GM12865 (cell line): ENCODE data around the gene SLC25A44.

ENCODE experiments used
- DNase-seq: peaks from one replicate; pipeline ENCODE4 v3.0.0; 2010; ENCODE audit warnings: low read depth
- H3K4me3 ChIP-seq: 2 replicates; pipeline ENCODE4 v1.5.1; 2011; ENCODE audit warnings: mild to moderate bottlenecking, low read depth, low read length, control low read depth
- TF ChIP-seq, protein P1 (sequence below): IDR thresholded peaks from 2 replicates; pipeline ENCODE4 v1.5.1; 2011; ENCODE audit warnings: low read length, control low read depth, low read depth, inconsistent platforms; ENCODE audit not compliant: insufficient read depth; ENCODE audit errors: missing control alignments

Gene SLC25A44

DNA sequence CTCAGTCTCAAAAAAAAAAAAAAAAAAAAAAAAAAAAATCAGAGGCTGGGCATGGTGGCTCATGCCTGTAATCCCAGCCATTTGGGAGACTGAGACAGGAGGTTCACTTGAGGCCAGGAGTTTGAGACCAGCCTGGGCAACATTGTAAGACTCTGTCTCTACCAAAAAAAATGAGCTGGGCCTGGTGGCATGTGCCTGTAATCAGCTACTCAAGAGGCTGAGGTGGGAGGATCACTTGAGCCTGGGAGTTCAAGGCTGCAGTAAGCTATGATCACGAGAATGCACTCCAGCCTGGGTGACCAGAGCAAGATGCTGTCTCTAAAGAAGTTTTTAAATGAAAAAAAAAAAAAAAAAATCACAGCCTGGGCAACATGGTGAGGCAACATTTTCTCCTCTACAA, 30.2 kb upstream of the SLC25A44 start:
- no peak for DNase-seq
- H3K4me3 ChIP-seq: no peak overlapping the region
- TF ChIP-seq, protein P1, sequence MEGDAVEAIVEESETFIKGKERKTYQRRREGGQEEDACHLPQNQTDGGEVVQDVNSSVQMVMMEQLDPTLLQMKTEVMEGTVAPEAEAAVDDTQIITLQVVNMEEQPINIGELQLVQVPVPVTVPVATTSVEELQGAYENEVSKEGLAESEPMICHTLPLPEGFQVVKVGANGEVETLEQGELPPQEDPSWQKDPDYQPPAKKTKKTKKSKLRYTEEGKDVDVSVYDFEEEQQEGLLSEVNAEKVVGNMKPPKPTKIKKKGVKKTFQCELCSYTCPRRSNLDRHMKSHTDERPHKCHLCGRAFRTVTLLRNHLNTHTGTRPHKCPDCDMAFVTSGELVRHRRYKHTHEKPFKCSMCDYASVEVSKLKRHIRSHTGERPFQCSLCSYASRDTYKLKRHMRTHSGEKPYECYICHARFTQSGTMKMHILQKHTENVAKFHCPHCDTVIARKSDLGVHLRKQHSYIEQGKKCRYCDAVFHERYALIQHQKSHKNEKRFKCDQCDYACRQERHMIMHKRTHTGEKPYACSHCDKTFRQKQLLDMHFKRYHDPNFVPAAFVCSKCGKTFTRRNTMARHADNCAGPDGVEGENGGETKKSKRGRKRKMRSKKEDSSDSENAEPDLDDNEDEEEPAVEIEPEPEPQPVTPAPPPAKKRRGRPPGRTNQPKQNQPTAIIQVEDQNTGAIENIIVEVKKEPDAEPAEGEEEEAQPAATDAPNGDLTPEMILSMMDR: no peak

DNA sequence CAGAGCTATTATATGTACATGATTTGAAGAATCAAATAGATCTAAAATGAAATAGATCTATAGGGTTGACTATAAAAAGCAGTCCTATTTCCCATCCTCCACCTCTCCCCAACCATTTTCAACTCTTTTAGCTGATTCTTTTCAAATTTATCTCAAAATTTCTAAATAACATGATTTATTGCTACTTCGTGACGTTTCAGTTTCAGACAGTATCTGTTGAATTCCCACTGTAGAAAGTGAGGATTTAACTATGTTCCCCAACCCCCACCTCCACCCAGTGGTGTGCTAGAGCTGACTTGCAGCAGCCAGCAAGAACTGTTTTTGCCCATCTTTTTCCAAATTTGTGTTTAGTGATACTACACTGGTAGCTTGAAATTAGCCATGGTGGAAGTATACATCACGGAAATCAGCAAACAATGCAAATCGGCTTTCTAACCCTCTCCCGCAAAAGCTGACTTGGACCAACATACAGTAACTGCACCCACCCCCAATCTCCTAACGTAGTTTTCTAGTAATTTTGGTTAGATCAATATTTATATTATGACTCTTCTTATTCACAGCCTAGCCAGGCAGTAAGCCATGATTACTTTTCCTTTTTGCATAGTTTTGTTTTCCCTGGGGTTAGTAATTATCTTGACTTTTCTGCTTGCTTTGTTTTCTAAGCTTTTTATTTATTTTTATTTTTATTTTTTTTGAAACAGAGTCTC, 29.6 kb upstream of the SLC25A44 start:
- DNase-seq: no peak
- H3K4me3 ChIP-seq: no peak overlapping the region
- TF ChIP-seq, protein P1: no peak

DNA sequence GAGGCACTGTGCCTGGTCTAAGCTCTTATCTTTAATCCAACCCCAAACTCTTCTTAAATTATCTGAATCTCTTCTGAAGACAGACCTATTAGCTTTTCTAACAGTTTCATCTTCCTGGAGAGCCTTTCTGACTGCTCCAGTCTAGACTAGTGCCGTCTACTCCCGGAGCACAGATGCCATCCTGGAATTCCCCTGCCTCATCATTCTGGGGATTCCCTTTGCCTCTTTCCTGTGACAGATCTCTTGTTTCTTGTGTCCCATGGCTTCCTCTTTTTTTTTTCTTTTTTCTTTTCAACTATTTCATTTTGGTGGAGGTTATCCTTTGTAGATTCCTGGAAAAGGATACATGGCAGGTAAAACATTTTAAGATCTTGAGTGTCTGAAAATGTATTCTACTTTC, 28.8 kb upstream of the SLC25A44 start:
- no peak for DNase-seq
- TF ChIP-seq, protein P1: no peak
- no peak overlapping the region for H3K4me3 ChIP-seq

DNA sequence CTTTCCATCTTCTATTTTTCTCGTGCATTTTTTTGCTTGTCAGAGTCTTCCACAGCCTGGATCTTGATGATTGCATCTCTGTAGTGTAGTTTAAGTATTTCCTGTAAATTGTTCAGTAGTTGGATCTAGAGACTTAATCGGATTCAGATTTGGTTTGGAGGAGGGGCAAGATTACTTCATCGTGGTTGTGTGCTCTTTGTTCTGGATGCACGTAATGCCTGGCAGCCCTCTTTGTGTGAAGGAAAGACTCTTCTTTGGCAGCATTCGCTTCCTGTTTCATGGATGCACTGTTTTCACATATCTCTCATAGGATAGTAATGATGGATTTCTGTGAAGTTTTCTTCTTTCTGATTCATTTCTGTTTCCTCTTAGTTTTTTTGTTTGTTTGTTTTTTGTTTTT, 26.4 kb upstream of the SLC25A44 start:
- no peak for DNase-seq
- TF ChIP-seq, protein P1: no peak
- H3K4me3 ChIP-seq: no peak overlapping the region

DNA sequence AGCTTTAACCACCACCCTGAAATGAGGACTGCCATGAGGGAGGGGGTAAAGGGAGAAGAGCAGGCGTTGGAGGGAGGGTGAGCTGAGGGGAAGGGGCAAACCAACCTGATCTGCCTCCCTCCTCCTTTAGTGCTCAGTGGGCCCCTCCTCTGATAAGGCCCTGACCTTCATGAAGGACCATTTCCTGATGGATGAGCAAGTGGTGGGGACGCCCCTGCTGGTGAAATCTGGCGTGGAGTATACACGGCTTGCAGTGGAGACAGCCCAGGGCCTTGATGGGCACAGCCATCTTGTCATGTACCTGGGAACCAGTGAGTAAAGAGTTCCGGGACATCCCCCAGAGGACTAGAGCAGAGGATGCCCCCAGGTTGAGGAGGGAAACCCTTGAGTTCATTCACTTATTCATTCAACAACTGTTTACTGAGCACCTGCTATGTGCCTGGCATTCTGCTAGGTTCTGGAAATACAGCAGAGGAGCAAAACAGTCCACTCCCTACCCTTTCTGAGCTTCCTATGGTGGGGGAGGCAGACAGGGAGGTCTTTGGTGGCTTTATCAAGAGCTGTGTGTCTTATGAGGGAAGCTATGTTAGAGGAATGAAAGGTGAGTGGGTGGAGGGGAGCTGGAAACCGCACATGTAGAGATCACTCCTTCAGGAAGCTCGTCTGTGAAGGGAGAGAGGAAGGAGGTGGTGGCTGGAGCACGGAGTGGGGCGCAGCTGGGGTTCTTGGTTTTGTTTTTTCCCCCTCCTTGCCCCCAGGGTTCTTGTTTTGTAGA, 21.0 kb upstream of the SLC25A44 start:
- no peak for DNase-seq
- TF ChIP-seq, protein P1: no peak

DNA sequence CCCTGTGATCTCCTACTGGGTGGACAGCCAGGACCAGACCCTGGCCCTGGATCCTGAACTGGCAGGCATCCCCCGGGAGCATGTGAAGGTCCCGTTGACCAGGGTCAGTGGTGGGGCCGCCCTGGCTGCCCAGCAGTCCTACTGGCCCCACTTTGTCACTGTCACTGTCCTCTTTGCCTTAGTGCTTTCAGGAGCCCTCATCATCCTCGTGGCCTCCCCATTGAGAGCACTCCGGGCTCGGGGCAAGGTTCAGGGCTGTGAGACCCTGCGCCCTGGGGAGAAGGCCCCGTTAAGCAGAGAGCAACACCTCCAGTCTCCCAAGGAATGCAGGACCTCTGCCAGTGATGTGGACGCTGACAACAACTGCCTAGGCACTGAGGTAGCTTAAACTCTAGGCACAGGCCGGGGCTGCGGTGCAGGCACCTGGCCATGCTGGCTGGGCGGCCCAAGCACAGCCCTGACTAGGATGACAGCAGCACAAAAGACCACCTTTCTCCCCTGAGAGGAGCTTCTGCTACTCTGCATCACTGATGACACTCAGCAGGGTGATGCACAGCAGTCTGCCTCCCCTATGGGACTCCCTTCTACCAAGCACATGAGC, 17.2 kb upstream of the SLC25A44 start:
- TF ChIP-seq, protein P1: no peak
- no peak overlapping the region for H3K4me3 ChIP-seq
- no peak for DNase-seq

More for the DNA sequence above, 21.0 kb upstream of the SLC25A44 start:
- H3K4me3 ChIP-seq: no peak overlapping the region
